H7 (cell line): ENCODE measurements around the gene GGT6. TPM values are rescaled to one million over a fixed set of nuclear protein-coding genes. Genes with fewer than 3 reads are reported as not detected.

Source experiments
- DNase-seq: peaks from one replicate; pipeline ENCODE4 v3.0.0; 2012
- H3K27me3 ChIP-seq: 2 replicates; pipeline ENCODE4 v1.6.0; 2011; ENCODE audit warnings: mild to moderate bottlenecking, low read length; ENCODE audit not compliant: control insufficient read depth, insufficient read depth
- H3K36me3 ChIP-seq: replicated peaks from 2 replicates; pipeline ENCODE4 v1.5.1; 2011; ENCODE audit warnings: low read length; ENCODE audit not compliant: control insufficient read depth, insufficient read depth
- H3K4me3 ChIP-seq: 2 replicates; pipeline ENCODE4 v1.5.1; 2011; ENCODE audit warnings: low read depth, mild to moderate bottlenecking, control low read depth, low read length, moderate library complexity; ENCODE audit not compliant: insufficient read depth
- total RNA-seq: library from RNA; depleted of rRNA; stranded (reverse); fragments of >200 nt; shearing (Covaris generic); gene quantifications from 2 replicates; pipeline ENCODE4 v1.2.3, GENCODE V29; 2014; rRNA removed

GGT6 gene
- total RNA-seq, 1 experiment from 2014 or later: not detected

DNA sequence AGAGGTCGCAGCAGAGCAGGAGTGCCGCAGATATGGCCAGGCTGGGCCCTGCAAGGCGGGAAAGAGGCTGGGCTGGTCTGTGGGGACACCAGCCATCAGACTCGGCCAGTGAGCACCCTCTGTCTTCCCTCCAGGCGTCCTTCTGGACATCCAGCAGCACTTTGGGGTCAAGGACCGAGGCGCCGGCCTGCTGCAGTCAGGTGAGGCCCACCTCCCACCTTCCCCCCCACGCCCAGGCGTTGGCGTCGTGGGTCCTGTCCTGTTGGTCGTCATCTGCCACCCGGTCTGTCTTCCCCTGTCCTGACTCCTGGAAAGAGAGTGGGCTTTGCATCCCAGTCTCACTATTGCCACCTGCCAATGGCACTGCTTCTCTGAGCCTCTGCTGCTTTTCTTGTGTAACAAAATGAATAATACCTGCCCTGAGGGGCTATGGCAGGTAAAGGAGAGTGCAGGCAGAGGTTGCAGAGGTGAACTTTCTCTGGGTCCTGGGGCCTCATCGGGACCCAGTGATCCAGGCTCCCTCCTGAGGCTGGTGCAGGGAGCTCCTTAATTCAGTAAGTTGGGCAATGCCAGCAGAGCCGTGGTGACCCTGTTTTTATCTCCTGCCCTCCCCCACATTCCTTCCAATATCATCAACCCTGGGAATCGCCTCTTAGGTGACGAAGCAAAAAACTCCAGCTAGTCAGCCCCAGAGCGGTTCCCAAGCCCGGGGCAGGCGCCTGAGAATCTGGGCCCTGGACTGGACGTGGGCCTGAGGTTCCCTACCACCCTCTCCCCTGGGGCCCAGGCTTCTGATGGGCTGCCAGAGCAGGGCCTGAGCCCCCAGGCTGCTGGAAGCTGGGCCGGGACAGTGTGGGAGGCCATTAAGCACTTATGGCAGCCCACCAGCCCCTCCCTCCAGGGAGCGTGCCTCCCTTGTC lies 47.0 kb downstream of the GGT6 start:
- no peaks in the 10 kb centered on the region for H3K36me3 ChIP-seq
- no peak overlapping the region for H3K4me3 ChIP-seq
- DNase-seq: no peak
- no peaks in the 10 kb centered on the region for H3K27me3 ChIP-seq

DNA sequence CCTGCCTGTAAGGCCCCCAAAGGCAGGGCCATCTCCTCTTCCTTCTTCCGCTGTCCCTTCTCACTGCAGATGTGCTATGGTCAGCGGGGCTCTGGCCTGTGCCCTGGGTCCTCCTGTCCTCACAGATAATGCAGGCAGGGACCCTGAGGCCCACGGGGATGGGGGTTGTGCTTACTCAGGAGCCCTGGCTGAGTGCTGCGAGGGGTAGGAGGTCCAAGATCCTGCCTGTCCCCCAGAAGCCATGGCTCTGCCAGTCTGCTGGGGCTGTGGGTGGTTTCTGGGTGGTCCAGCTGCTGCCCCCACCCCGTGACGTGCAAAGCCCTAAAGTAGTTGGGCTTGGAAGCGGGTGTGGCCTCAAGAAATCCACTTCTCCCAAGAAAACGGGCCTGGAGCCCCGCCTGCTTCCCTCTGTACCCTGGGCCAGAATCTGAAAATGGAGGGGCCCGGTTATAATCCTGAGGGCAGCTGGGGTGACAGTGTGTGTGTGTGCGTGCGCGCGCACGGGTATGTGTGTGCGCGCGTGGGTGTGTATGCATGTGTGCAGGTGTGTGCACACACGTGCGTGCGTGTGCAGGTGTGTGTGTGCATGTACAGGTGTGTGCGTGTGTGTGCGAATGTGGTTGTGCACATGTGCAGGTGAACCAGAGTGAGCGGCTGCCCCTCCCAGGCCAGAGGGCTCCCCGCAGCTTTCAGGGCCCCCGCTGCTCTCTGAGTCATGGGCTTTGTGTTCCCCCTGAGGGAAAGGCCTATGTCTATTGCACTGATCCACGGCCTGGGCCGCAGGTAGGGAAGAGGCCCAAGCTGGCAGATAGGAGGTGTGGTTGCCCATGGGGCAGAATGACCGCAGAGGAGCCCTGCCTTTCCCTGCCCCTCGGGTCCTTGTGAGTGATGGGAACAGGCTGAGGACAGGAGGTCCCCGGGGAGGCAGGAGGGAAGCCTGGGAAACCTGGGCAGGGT lies 47.9 kb downstream of the GGT6 start:
- no peak overlapping the region for H3K4me3 ChIP-seq
- H3K36me3 ChIP-seq: no peaks in the 10 kb centered on the region
- no peak for DNase-seq
- no peaks in the 10 kb centered on the region for H3K27me3 ChIP-seq

DNA sequence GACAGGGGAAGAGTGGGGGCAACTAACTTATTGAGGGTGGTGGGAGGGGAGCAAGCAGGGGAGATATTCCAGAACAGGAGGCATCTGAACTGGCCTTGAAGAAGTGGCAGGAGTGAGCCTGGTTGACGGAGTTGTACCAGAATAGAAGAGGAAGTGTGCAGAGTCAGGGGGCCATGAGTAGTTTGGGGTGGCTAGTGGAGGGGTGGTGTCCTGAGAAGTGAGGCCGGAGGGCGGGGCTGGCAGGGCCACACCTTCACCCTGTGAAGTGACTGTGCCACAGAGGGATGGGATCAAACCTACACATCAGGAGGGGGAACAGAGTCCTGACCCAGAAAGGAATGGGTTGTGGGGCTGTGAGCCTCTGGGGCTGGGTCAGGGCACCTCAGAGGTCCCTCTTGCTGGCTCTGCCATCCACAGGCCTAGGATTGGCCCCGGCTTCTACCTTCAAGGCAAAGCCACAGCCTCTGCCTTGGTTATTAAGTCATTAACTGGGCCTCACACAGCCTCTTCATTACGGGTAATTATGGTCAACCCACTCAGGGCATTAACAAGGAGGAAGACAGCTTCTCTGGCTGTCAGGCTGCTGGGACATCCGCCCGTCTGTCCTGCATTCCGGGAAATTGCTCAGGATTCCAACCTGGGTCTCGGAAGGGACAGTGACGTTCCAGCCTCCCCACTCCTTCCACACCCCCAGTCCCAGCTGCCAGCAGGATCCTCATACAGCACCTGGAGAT lies 49.0 kb downstream of the GGT6 start:
- Histone ChIP-seq H3K36me3 (no peaks in the 10 kb centered on the region), H3K27me3 (no peaks in the 10 kb centered on the region), H3K4me3 (no peak overlapping the region)
- no peak for DNase-seq

DNA sequence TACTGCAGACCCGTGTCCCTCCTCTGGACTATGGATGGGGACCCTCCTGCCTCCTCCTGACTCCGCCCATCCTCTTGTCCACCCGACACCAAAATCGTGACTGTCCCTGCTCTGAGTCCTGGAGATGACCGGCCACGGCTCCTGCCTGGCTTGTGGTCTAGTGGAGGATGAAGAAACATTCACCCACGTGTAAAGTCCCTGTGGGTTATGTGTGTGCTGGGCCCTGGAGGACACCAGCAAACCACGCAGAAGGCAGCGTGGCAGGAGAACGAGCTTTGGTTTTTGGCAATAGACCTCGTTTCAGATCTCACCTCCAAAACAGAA lies 49.8 kb downstream of the GGT6 start:
- Histone ChIP-seq H3K27me3 (no peaks in the 10 kb centered on the region), H3K4me3 (no peak overlapping the region), H3K36me3 (no peaks in the 10 kb centered on the region)
- DNase-seq: no peak

DNA sequence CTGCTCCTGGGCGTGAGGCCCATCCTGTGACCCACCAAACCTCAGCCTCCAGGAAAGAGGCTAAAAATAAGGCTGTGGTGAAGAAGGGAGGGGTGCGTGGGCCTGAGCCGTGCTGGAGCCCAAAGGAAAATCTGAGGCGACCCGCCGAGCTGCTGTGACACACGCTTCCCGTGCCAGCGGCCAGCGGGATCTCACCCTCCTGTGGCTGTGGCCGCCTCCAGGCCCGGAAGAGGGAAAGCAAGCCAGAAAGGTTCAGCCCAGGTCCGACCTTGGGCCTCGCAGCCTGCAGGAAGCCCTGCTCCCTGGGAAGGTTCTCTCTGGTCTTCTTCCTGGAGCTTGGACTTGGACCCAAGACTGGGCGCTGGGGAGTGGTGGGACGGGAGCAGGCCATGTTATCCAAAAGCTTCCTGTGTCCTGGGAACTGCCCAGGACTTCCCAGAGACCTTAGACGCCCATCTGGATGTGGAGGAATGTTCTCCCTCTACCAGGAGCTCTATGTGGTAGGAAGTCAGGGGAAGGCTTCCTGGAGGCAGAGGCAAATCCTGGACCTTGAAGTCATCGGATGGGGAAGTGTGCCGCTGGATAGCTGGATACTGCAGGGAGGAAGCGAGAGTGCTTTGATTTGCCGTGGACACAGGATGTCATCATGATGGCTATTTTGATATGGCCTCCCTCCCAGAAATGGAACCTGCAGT lies 50.3 kb downstream of the GGT6 start:
- Histone ChIP-seq H3K36me3 (no peaks in the 10 kb centered on the region), H3K4me3 (no peak overlapping the region), H3K27me3 (no peaks in the 10 kb centered on the region)
- no peak for DNase-seq

DNA sequence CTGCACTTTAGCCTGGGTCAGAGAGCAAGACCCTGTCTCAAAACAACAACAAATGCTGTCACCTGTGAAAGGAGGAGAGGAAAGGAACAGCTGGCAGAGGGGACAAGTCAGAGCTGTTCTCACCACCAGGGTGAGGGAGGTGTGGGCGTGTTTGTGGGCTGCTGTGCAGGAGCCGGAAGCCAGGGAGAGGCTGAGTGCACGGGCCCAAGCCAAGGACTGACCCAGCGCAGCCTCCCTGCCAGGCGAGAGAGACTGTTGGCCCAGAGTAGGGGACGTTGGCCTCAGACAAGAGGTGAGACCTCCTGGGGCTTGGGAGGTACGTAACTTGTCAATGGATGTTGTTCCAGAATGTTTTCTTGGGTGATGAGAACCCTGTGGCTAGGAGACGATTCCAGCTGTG lies 51.0 kb downstream of the GGT6 start:
- DNase-seq: no peak
- Histone ChIP-seq H3K4me3 (no peak overlapping the region), H3K36me3 (no peaks in the 10 kb centered on the region), H3K27me3 (no peaks in the 10 kb centered on the region)

DNA sequence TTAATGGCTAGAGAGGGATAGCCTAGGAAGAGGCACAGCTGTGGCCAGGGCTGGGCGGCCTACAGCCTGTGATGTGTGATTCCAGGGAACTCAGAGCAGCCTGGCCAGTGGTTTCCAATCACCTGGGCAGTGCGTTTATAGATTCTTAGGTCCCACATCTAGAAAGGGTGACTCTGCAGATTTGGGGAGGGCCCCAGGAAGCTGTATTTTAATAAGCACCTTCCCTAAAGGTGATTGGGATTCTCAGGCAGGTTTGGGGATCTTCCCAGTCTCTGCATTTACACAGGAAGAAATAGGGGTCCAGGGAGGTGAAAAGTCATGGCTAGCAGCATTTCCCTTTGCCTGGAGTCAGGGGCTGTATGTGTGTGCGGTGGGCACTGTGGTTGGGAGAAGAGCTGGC lies 52.2 kb downstream of the GGT6 start:
- no peaks in the 10 kb centered on the region; the same call in 1 of the 2 replicates for H3K27me3 ChIP-seq

DNA sequence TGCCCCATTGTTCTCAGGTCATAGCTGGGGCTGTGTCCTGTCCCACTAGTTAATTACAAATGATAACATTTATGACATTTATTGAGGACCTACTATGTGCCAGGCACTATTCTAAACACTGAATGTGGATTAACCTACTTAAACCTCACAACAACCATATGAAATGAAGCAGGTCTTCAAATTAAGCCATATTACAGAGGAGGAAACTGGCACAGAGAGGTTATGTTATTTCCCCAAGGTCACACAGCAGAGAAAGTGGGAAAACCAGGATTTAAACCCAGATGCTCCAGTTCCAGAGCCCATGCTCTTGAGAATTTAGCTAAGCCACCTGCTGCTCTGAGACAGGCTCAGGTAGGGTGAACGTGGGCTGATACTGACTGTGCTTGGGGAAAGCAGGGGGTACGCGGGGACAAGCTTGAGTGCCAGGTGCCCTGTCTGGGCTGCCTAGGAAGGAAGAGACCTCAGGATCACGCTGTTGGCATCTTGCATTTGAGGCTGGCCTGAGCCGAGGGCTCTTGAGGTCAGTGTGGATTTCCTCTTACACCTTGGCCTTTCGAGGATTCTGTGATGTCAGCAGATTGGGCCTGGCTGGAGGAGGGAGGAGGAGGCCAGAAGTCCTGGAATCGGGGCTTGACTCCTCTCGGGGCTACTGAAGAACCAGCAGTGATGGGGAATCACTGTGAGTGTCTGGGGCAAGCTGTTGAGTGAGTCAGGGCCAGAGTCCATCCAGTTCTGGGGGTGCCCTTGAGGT lies 52.8 kb downstream of the GGT6 start:
- Histone ChIP-seq H3K36me3 (no peaks in the 10 kb centered on the region), H3K27me3 (no peaks in the 10 kb centered on the region; the same call in 1 of the 2 replicates), H3K4me3 (no peak overlapping the region)
- DNase-seq: no peak

More for the DNA sequence above, 52.2 kb downstream of the GGT6 start:
- no peak overlapping the region for H3K4me3 ChIP-seq
- no peak for DNase-seq
- no peaks in the 10 kb centered on the region for H3K36me3 ChIP-seq

Other genes starting within 250 kb of the GGT6 start
- 99.9 and 127 TPM in 2 replicates for gene UBE2G1, start 193.9 kb downstream of the GGT6 start, total RNA-seq
- gene SPNS3, start 126.6 kb downstream of the GGT6 start, total RNA-seq: 0.52 TPM in 1 of 2 replicates, not detected in the other
- gene SPNS2, start 61.7 kb downstream of the GGT6 start, total RNA-seq: 1.8 and 2.1 TPM in 2 replicates
- 140 and 149 TPM in 2 replicates for gene MYBBP1A, start 5.2 kb downstream of the GGT6 start, total RNA-seq
- gene SMTNL2, start 24.0 kb upstream of the GGT6 start, total RNA-seq: 1.4 and 1.9 TPM in 2 replicates
- gene ALOX15, start 81.1 kb upstream of the GGT6 start, total RNA-seq: 0.10 and 0.11 TPM in 2 replicates
- 73.8 and 77.2 TPM in 2 replicates for gene PELP1, start 143.6 kb upstream of the GGT6 start, total RNA-seq
- 28.5 and 40.2 TPM in 2 replicates for gene ARRB2, start 150.1 kb upstream of the GGT6 start, total RNA-seq
- gene MED11, start 170.9 kb upstream of the GGT6 start, total RNA-seq: 24.8 and 27.9 TPM in 2 replicates
- gene ZMYND15, start 179.3 kb upstream of the GGT6 start, total RNA-seq: 0.17 TPM in 1 of 2 replicates, not detected in the other
- gene CXCL16, start 179.4 kb upstream of the GGT6 start, total RNA-seq: 0.42 and 2.0 TPM in 2 replicates
- gene TM4SF5, start 211.3 kb upstream of the GGT6 start, total RNA-seq: not detected in 2 replicates
- gene VMO1, start 225.8 kb upstream of the GGT6 start, total RNA-seq: not detected in 2 replicates
- not detected in 2 replicates for gene GLTPD2, start 228.4 kb upstream of the GGT6 start, total RNA-seq
- gene PSMB6, start 235.6 kb upstream of the GGT6 start, total RNA-seq: 348 and 395 TPM in 2 replicates
- 36.5 and 42.6 TPM in 2 replicates for gene PLD2, start 246.6 kb upstream of the GGT6 start, total RNA-seq